ENCODE measurements around the gene GOLGA8A.

GOLGA8A gene, protein sequence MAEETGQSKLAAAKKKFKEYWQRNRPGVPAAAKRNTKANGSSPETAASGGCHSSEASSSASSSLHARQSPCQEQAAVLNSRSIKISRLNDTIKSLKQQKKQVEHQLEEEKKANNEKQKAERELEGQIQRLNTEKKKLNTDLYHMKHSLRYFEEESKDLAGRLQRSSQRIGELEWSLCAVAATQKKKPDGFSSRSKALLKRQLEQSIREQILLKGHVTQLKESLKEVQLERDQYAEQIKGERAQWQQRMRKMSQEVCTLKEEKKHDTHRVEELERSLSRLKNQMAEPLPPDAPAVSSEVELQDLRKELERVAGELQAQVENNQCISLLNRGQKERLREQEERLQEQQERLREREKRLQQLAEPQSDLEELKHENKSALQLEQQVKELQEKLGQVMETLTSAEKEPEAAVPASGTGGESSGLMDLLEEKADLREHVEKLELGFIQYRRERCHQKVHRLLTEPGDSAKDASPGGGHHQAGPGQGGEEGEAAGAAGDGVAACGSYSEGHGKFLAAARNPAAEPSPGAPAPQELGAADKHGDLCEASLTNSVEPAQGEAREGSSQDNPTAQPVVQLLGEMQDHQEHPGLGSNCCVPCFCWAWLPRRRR

DNA sequence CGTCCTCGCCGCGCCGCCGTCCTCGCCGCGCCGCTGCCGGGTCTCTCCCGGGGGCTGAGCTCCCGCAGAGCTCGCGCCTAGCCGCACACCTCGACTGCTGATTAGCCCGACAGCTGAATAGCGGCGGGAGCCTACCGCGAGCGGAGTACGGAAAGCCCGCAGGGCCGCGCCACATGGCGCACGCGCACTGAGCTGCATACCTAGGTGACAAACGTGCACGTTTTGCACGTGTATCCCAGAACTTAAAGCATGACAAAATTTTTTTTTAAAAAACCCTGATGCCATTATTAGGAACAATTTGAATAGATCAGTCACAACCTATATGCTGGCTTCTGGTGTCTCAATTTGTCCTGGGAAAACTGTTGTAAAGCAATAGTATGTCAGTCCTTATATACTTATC lies at the start of gene GOLGA8A:
TSS of gene GOLGA8A (minus strand) at position 122 of the 400 bp plus-strand sequence. CDS start 48,117 bp downstream, outside the sequence.
- peak within 1 kb of the TSS; percentile 97 to 98 (median 98) for H3K4me3 Mint-ChIP-seq
- H3K27me3 Mint-ChIP-seq (ENCODE audit: low read depth) = peaks cover 3% of the 10 kb centered on the region
- H3K9me3 Mint-ChIP-seq = no peaks in the 10 kb centered on the region
- peaks cover 20% of the 10 kb centered on the region for H3K36me3 Mint-ChIP-seq (ENCODE audit: low read depth)
- peak within 1 kb of the TSS; percentile 81 to 93 (median 93) for H3K27ac Mint-ChIP-seq
- H3K4me1 Mint-ChIP-seq = peaks cover 22% of the 10 kb centered on the region
- TF ChIP-seq, protein P1, sequence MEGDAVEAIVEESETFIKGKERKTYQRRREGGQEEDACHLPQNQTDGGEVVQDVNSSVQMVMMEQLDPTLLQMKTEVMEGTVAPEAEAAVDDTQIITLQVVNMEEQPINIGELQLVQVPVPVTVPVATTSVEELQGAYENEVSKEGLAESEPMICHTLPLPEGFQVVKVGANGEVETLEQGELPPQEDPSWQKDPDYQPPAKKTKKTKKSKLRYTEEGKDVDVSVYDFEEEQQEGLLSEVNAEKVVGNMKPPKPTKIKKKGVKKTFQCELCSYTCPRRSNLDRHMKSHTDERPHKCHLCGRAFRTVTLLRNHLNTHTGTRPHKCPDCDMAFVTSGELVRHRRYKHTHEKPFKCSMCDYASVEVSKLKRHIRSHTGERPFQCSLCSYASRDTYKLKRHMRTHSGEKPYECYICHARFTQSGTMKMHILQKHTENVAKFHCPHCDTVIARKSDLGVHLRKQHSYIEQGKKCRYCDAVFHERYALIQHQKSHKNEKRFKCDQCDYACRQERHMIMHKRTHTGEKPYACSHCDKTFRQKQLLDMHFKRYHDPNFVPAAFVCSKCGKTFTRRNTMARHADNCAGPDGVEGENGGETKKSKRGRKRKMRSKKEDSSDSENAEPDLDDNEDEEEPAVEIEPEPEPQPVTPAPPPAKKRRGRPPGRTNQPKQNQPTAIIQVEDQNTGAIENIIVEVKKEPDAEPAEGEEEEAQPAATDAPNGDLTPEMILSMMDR (IDR thresholded peaks at IDR 0.05; ENCODE audit: unreplicated experiment in 3 of 3) = no peak

DNA sequence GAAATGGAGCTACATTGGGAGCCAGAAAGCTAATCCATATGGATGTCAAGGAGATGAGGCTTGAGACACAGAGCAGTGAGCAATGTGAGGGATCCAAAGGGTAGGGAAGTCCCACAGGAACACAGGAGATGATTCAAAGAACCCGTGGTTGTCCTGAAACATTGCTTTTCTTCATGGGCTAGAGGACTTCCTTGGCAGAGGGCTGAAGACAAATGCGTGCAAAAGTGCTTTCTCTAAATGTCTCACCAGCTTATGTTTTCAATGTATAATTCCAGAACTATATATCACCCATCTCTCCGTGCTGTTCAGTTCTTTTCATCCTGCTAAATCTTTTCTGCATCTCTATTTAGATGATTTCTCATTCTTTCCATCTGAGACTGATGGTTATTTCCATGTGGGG lies 46.0 kb upstream of the GOLGA8A start:
- peaks cover 12% of the 10 kb centered on the region for H3K27me3 Mint-ChIP-seq (ENCODE audit: low read depth)
- no peaks in the 10 kb centered on the region for H3K36me3 Mint-ChIP-seq (ENCODE audit: low read depth)
- H3K27ac Mint-ChIP-seq = no peak overlapping the region
- peaks cover 5% of the 10 kb centered on the region for H3K9me3 Mint-ChIP-seq
- no peak overlapping the region for H3K4me3 Mint-ChIP-seq
- TF ChIP-seq, protein P1 (IDR thresholded peaks at IDR 0.05; ENCODE audit: unreplicated experiment in 3 of 3) = no peak
- no peaks in the 10 kb centered on the region for H3K4me1 Mint-ChIP-seq

DNA sequence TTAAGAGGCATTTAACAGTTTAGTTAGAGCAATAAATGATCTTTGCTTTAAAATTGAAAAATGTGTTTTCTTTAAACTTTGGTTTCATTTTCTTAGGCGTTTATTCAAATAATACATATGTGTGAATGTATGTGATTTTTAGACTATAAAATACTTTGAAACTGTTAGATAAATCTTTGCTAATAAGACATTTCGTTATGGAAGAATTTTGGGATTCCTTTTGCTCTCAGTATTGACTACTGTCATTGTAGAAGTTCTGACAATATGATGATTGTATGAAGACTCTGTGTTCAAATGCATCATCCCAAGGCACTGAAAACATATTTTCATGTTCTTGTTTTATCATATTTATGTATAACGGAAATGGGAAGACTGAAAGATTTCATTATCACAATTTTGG lies 43.8 kb upstream of the GOLGA8A start:
- H3K36me3 Mint-ChIP-seq (ENCODE audit: low read depth) = no peaks in the 10 kb centered on the region
- no peak overlapping the region for H3K27ac Mint-ChIP-seq
- no peaks in the 10 kb centered on the region for H3K9me3 Mint-ChIP-seq
- TF ChIP-seq, protein P1 (IDR thresholded peaks at IDR 0.05; ENCODE audit: unreplicated experiment in 3 of 3) = no peak
- H3K4me1 Mint-ChIP-seq = no peaks in the 10 kb centered on the region
- peaks cover 6% of the 10 kb centered on the region for H3K27me3 Mint-ChIP-seq (ENCODE audit: low read depth)
- no peak overlapping the region for H3K4me3 Mint-ChIP-seq

DNA sequence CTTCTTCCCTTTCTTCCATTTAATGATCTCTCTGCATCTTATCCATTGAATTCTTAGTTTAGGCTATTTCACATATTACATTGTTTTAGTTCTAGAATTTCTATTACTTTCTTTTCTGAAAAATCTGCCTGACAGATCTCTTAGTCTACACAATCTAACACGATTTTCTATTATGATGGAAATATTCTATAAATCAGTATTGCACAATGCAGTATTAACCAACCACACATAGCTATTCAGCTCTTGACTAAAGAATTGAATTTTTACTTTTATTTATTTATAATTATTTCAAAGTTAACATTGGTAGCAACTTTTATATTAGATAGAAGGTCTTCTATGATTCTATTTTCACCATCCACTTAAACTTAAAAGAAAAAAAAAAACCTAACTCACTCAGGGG lies 36.2 kb upstream of the GOLGA8A start:
- no peaks in the 10 kb centered on the region for H3K4me1 Mint-ChIP-seq
- TF ChIP-seq, protein P1 (IDR thresholded peaks at IDR 0.05; ENCODE audit: unreplicated experiment in 3 of 3) = no peak
- H3K4me3 Mint-ChIP-seq = no peak overlapping the region
- H3K36me3 Mint-ChIP-seq (ENCODE audit: low read depth) = no peaks in the 10 kb centered on the region
- H3K9me3 Mint-ChIP-seq = no peaks in the 10 kb centered on the region
- H3K27me3 Mint-ChIP-seq (ENCODE audit: low read depth) = no peaks in the 10 kb centered on the region
- H3K27ac Mint-ChIP-seq = no peak overlapping the region

DNA sequence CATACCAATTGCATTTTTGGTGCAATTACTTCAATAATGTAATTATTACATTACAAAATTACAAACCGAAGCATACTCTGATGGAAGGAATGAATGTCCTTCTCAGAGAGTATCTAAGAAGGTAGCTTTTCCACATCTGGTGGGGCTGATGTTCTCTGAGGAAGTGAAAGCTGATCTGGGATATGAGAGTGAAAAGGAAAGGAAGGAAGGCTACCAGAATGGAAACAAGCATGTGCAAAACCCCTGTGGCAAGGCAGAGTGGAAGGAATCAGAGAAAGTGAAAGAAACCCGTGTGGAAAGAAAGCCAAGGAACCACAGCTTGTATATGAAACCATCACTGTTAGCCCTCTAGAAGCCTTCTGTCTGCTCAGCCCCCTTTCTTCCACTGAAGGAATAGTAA lies 35.3 kb upstream of the GOLGA8A start:
- no peaks in the 10 kb centered on the region for H3K9me3 Mint-ChIP-seq
- no peaks in the 10 kb centered on the region for H3K27me3 Mint-ChIP-seq (ENCODE audit: low read depth)
- no peak overlapping the region for H3K27ac Mint-ChIP-seq
- TF ChIP-seq, protein P1 (IDR thresholded peaks at IDR 0.05; ENCODE audit: unreplicated experiment in 3 of 3) = no peak
- H3K4me1 Mint-ChIP-seq = no peaks in the 10 kb centered on the region
- H3K4me3 Mint-ChIP-seq = no peak overlapping the region
- no peaks in the 10 kb centered on the region for H3K36me3 Mint-ChIP-seq (ENCODE audit: low read depth)

Data from nephron (organoid).